ENCODE data around the gene SMIM11. TPM values are rescaled to one million over a fixed set of nuclear protein-coding genes. Genes with fewer than 3 reads are reported as not detected.
"Not testable (repeated sequence)": the region's sequence is repeated elsewhere in the genome, so short reads cannot be mapped to it uniquely, and the experiment has no call there.

SMIM11 gene
- total RNA-seq, 1 donor from 2014 or later, result 7.1 TPM

- DNase-seq (ENCODE audit: low spot score); H3K4me1 Mint-ChIP-seq (ENCODE audit: low read depth); intact Hi-C loops (cut with micrococcal nuclease); H3K9me3 Mint-ChIP-seq; H3K36me3 Mint-ChIP-seq (ENCODE audit: low read depth); H3K4me3 Mint-ChIP-seq; H3K27ac Mint-ChIP-seq; H3K27me3 Mint-ChIP-seq (ENCODE audit: insufficient read depth): not testable (repeated sequence)
Measured at GRCh38 chr21:34400522-34400921, 25.2 kb downstream of the SMIM11 start.

- H3K4me3 Mint-ChIP-seq; intact Hi-C loops (cut with micrococcal nuclease); H3K4me1 Mint-ChIP-seq (ENCODE audit: low read depth); DNase-seq (ENCODE audit: low spot score); H3K27ac Mint-ChIP-seq; H3K27me3 Mint-ChIP-seq (ENCODE audit: insufficient read depth); H3K9me3 Mint-ChIP-seq; H3K36me3 Mint-ChIP-seq (ENCODE audit: low read depth): not testable (repeated sequence)
Measured at GRCh38 chr21:34404742-34405141, 29.4 kb downstream of the SMIM11 start.

- DNase-seq (ENCODE audit: low spot score); intact Hi-C loops (cut with micrococcal nuclease); H3K36me3 Mint-ChIP-seq (ENCODE audit: low read depth); H3K27ac Mint-ChIP-seq; H3K4me1 Mint-ChIP-seq (ENCODE audit: low read depth); H3K4me3 Mint-ChIP-seq; H3K27me3 Mint-ChIP-seq (ENCODE audit: insufficient read depth); H3K9me3 Mint-ChIP-seq: not testable (repeated sequence)
Measured at GRCh38 chr21:34405686-34406085, 30.4 kb downstream of the SMIM11 start.

- not testable (repeated sequence) for H3K27me3 Mint-ChIP-seq (ENCODE audit: insufficient read depth); H3K9me3 Mint-ChIP-seq
Measured at GRCh38 chr21:34406102-34406501, 30.8 kb downstream of the SMIM11 start.

GRCh38 chr21:34406676-34407075 is 31.4 kb downstream of the SMIM11 start:
- H3K27me3 Mint-ChIP-seq (ENCODE audit: insufficient read depth); H3K9me3 Mint-ChIP-seq; H3K4me1 Mint-ChIP-seq (ENCODE audit: low read depth); H3K4me3 Mint-ChIP-seq; H3K27ac Mint-ChIP-seq; H3K36me3 Mint-ChIP-seq (ENCODE audit: low read depth); DNase-seq (ENCODE audit: low spot score); intact Hi-C loops (cut with micrococcal nuclease): not testable (repeated sequence)

More at GRCh38 chr21:34406102-34406501, 30.8 kb downstream of the SMIM11 start:
- H3K27ac Mint-ChIP-seq; intact Hi-C loops (cut with micrococcal nuclease); DNase-seq (ENCODE audit: low spot score); H3K4me1 Mint-ChIP-seq (ENCODE audit: low read depth); H3K4me3 Mint-ChIP-seq; H3K36me3 Mint-ChIP-seq (ENCODE audit: low read depth): not testable (repeated sequence)

GRCh38 chr21:34407294-34407693 is 32.0 kb downstream of the SMIM11 start:
- H3K9me3 Mint-ChIP-seq; intact Hi-C loops (cut with micrococcal nuclease); H3K4me1 Mint-ChIP-seq (ENCODE audit: low read depth); H3K36me3 Mint-ChIP-seq (ENCODE audit: low read depth); DNase-seq (ENCODE audit: low spot score); H3K27me3 Mint-ChIP-seq (ENCODE audit: insufficient read depth); H3K27ac Mint-ChIP-seq; H3K4me3 Mint-ChIP-seq: not testable (repeated sequence)

GRCh38 chr21:34417448-34418077 is 42.3 kb downstream of the SMIM11 start:
- DNase-seq (ENCODE audit: low spot score); H3K9me3 Mint-ChIP-seq; H3K4me3 Mint-ChIP-seq; intact Hi-C loops (cut with micrococcal nuclease); H3K4me1 Mint-ChIP-seq (ENCODE audit: low read depth); H3K27me3 Mint-ChIP-seq (ENCODE audit: insufficient read depth); H3K36me3 Mint-ChIP-seq (ENCODE audit: low read depth); H3K27ac Mint-ChIP-seq: not testable (repeated sequence)

GRCh38 chr21:34423805-34424204 is 48.5 kb downstream of the SMIM11 start, which contains the start of gene SMIM34:
SMIM34 (minus strand) TSS chr21:34423951; CDS start chr21:34423839, 112 bp downstream.
- intact Hi-C loops (cut with micrococcal nuclease); H3K4me3 Mint-ChIP-seq; H3K27me3 Mint-ChIP-seq (ENCODE audit: insufficient read depth); H3K36me3 Mint-ChIP-seq (ENCODE audit: low read depth); H3K4me1 Mint-ChIP-seq (ENCODE audit: low read depth); H3K27ac Mint-ChIP-seq; H3K9me3 Mint-ChIP-seq; DNase-seq (ENCODE audit: low spot score): not testable (repeated sequence)

GRCh38 chr21:34427339-34427738 is 52.0 kb downstream of the SMIM11 start:
- H3K27ac Mint-ChIP-seq; H3K4me1 Mint-ChIP-seq (ENCODE audit: low read depth); intact Hi-C loops (cut with micrococcal nuclease): not testable (repeated sequence)

GRCh38 chr21:34428441-34428840 is 53.1 kb downstream of the SMIM11 start:
- H3K36me3 Mint-ChIP-seq (ENCODE audit: low read depth); H3K27me3 Mint-ChIP-seq (ENCODE audit: insufficient read depth); H3K4me1 Mint-ChIP-seq (ENCODE audit: low read depth); intact Hi-C loops (cut with micrococcal nuclease); H3K9me3 Mint-ChIP-seq; H3K27ac Mint-ChIP-seq; DNase-seq (ENCODE audit: low spot score); H3K4me3 Mint-ChIP-seq: not testable (repeated sequence)

More at GRCh38 chr21:34427339-34427738, 52.0 kb downstream of the SMIM11 start:
- not testable (repeated sequence) for H3K4me3 Mint-ChIP-seq; H3K36me3 Mint-ChIP-seq (ENCODE audit: low read depth); DNase-seq (ENCODE audit: low spot score); H3K27me3 Mint-ChIP-seq (ENCODE audit: insufficient read depth); H3K9me3 Mint-ChIP-seq

GRCh38 chr21:34429710-34430109 is 54.4 kb downstream of the SMIM11 start:
- H3K4me3 Mint-ChIP-seq; H3K36me3 Mint-ChIP-seq (ENCODE audit: low read depth); H3K9me3 Mint-ChIP-seq; H3K27me3 Mint-ChIP-seq (ENCODE audit: insufficient read depth); intact Hi-C loops (cut with micrococcal nuclease); H3K4me1 Mint-ChIP-seq (ENCODE audit: low read depth); DNase-seq (ENCODE audit: low spot score); H3K27ac Mint-ChIP-seq: not testable (repeated sequence)

Other genes with a start within 250 kb of the SMIM11 start
- not detected in 2 replicates for gene KCNE2, start 11.5 kb upstream of the SMIM11 start, total RNA-seq
- gene SMIM34, start 48.4 kb downstream of the SMIM11 start, total RNA-seq, result not detected in 2 replicates
- gene KCNE1, start 136.7 kb downstream of the SMIM11 start, total RNA-seq, result 0.41 and 0.51 TPM in 2 replicates
- 10.7 and 11.1 TPM in 2 replicates for gene RCAN1, start 239.6 kb downstream of the SMIM11 start, total RNA-seq

Data from activated T-helper 1 cell treated with anti-CD3 and anti-CD28 coated beads, Interleukin-12 subunit alpha, Interleukin-12 subunit beta, Interleukin-2, Interleukin-4 antibody, amounts not matched to agents 30 ng/mL and 10 ng/mL and 1 ng/mL, durations not matched to agents 14 hours and 24 hours and 36 hours (primary cell).